Measurements from ENCODE around the gene ORM2. TPM values are rescaled to one million over a fixed set of nuclear protein-coding genes. Genes with fewer than 3 reads are reported as not detected.
"Not testable (repeated sequence)": the region's sequence is repeated elsewhere in the genome, so short reads cannot be mapped to it uniquely, and the experiment has no call there.

Gene ORM2
- total RNA-seq, 2 donors from 2014 or later = 0.59 to 0.80 TPM

DNA sequence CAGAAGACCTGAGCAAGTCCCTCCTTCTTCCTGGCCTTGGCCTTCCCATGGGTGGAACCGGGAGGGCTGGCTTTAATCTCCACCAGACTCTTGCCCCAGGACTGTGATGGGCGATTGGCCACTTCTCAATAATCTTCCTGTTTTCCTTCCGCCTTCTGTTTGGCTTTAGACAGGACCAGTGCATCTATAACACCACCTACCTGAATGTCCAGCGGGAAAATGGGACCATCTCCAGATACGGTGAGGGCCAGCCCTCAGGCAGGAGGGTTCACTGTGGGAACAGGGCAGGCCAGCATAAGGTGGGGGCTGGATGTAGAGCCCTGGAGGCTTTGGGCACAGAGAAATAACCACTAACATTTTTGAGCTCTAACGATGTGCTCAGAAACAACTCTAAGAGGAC, 5.8 kb upstream of the ORM2 start:
- not testable (repeated sequence) for H3K27ac Mint-ChIP-seq; H3K36me3 ChIP-seq (ENCODE audit: control insufficient read depth, insufficient read depth, low read length); H3K9me3 ChIP-seq (ENCODE audit: control insufficient read depth, low read length); H3K4me3 ChIP-seq (ENCODE audit: low read length); H3K27ac ChIP-seq (ENCODE audit: low read depth, low read length); H3K27me3 Mint-ChIP-seq (ENCODE audit: insufficient read depth); DNase-seq; H3K4me1 Mint-ChIP-seq; H3K36me3 Mint-ChIP-seq (ENCODE audit: low read depth); H3K27me3 ChIP-seq (ENCODE audit: control insufficient read depth, insufficient read depth, low read length, poor library complexity, severe bottlenecking); H3K9me3 Mint-ChIP-seq; H3K9ac ChIP-seq (ENCODE audit: extremely low read depth, low read length, poor library complexity, severe bottlenecking); H3K4me1 ChIP-seq (ENCODE audit: control insufficient read depth, insufficient read depth, low read length); H3K4me3 Mint-ChIP-seq
- 94 to 100% methylated on average over 5 to 6 of the region's 6 CpGs for WGBS, 2 experiments (ENCODE audit: insufficient coverage in 1 of 2, insufficient read length in 1 of 2)

DNA sequence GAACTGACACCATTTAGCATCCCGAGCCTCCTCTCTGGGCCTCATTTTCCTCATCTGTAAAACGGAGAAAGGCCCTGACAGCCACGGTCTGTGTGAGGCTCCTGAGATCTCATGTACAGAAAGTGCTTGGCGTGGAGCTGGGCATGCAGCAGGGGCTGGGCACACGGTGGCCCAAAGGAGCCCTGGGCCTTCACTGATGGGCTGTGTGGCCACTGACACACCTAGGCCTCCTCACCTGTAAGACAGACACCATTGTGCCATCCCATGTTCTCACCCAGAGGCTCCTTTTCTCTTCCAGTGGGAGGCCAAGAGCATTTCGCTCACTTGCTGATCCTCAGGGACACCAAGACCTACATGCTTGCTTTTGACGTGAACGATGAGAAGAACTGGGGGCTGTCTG, 5.2 kb upstream of the ORM2 start:
- Histone ChIP-seq H3K36me3 (ENCODE audit: control insufficient read depth, insufficient read depth, low read length) (no peaks in the 10 kb centered on the region), H3K27me3 (ENCODE audit: control insufficient read depth, insufficient read depth, low read length, poor library complexity, severe bottlenecking) (no peaks in the 10 kb centered on the region), H3K4me3 (ENCODE audit: low read length) (no peak overlapping the region), H3K9me3 (ENCODE audit: control insufficient read depth, low read length) (no peaks in the 10 kb centered on the region), H3K9ac (ENCODE audit: extremely low read depth, low read length, poor library complexity, severe bottlenecking) (no peak overlapping the region), H3K27ac (ENCODE audit: low read depth, low read length) (no peak overlapping the region), H3K4me1 (ENCODE audit: control insufficient read depth, insufficient read depth, low read length) (no peaks in the 10 kb centered on the region)
- DNase-seq = peak; percentile 66
- H3K4me3 Mint-ChIP-seq = no peak overlapping the region
- H3K27ac Mint-ChIP-seq = no peak overlapping the region
- TF ChIP-seq, protein P1, sequence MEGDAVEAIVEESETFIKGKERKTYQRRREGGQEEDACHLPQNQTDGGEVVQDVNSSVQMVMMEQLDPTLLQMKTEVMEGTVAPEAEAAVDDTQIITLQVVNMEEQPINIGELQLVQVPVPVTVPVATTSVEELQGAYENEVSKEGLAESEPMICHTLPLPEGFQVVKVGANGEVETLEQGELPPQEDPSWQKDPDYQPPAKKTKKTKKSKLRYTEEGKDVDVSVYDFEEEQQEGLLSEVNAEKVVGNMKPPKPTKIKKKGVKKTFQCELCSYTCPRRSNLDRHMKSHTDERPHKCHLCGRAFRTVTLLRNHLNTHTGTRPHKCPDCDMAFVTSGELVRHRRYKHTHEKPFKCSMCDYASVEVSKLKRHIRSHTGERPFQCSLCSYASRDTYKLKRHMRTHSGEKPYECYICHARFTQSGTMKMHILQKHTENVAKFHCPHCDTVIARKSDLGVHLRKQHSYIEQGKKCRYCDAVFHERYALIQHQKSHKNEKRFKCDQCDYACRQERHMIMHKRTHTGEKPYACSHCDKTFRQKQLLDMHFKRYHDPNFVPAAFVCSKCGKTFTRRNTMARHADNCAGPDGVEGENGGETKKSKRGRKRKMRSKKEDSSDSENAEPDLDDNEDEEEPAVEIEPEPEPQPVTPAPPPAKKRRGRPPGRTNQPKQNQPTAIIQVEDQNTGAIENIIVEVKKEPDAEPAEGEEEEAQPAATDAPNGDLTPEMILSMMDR (conservative IDR thresholded peaks at IDR 0.05) = no peak
- 89 to 94% methylated on average over 4 to 8 of the region's 8 CpGs for WGBS, 2 experiments (ENCODE audit: insufficient coverage in 1 of 2, insufficient read length in 1 of 2)
- no peaks in the 10 kb centered on the region for H3K4me1 Mint-ChIP-seq
- no peaks in the 10 kb centered on the region for H3K27me3 Mint-ChIP-seq (ENCODE audit: insufficient read depth)
- H3K36me3 Mint-ChIP-seq (ENCODE audit: low read depth) = no peaks in the 10 kb centered on the region
- H3K9me3 Mint-ChIP-seq = no peaks in the 10 kb centered on the region

DNA sequence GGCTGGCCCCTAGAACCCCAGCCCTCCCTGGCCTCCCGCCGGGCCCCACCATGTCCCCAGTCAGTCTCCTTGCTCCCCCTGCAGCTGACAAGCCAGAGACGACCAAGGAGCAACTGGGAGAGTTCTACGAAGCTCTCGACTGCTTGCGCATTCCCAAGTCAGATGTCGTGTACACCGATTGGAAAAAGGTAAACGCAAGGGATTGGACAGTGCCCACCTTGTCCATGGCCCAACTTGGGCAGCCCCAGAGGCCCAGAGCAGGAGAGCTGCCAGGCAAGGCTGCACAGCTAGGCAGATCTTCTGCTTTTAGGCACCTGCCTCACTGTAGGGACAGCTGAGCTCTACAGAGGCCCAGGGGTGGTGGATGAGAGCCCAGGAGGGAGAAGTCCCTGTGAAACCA, 4.7 kb upstream of the ORM2 start:
- H3K9ac ChIP-seq (ENCODE audit: extremely low read depth, low read length, poor library complexity, severe bottlenecking); H3K9me3 ChIP-seq (ENCODE audit: control insufficient read depth, low read length); H3K4me3 ChIP-seq (ENCODE audit: low read length); H3K36me3 ChIP-seq (ENCODE audit: control insufficient read depth, insufficient read depth, low read length); H3K4me1 ChIP-seq (ENCODE audit: control insufficient read depth, insufficient read depth, low read length); H3K36me3 Mint-ChIP-seq (ENCODE audit: low read depth); H3K4me1 Mint-ChIP-seq; H3K27me3 ChIP-seq (ENCODE audit: control insufficient read depth, insufficient read depth, low read length, poor library complexity, severe bottlenecking); H3K27ac ChIP-seq (ENCODE audit: low read depth, low read length); H3K27ac Mint-ChIP-seq; H3K9me3 Mint-ChIP-seq; H3K27me3 Mint-ChIP-seq (ENCODE audit: insufficient read depth); H3K4me3 Mint-ChIP-seq; DNase-seq: not testable (repeated sequence)
- 85 to 88% methylated on average over 6 to 7 of the region's 9 CpGs for WGBS, 2 experiments (ENCODE audit: insufficient coverage in 1 of 2, insufficient read length in 1 of 2)

DNA sequence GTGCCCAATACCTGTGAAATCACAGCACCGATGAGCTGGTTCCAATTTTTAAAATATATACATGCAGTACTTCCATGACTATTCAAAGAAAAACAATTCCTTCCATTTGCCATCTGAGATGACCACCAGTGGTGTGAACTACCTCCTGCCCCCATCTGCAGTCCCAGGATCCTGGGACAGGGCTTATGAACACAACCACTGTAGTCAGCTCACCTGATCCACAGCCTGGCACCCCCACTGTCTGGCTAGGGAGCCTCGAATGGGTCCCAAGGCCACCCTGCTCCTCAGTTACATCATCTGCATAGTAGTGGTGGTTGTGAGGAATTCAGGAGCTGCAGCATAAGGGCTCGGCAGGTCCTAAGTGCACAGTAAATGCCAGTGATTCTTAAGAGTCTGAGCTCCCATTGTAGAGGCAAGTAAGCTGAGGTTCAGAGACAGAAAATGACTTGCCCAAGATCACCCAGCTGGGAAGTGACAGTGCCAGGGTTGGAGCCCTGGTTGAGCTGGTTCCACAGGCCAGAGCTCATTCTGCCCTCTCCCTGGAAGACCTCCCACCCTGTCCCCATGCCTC, 3.9 kb upstream of the ORM2 start:
- H3K36me3 Mint-ChIP-seq (ENCODE audit: low read depth); H3K4me1 Mint-ChIP-seq; H3K9me3 Mint-ChIP-seq; H3K27ac Mint-ChIP-seq; H3K9ac ChIP-seq (ENCODE audit: extremely low read depth, low read length, poor library complexity, severe bottlenecking); H3K27me3 Mint-ChIP-seq (ENCODE audit: insufficient read depth); H3K27ac ChIP-seq (ENCODE audit: low read depth, low read length); H3K27me3 ChIP-seq (ENCODE audit: control insufficient read depth, insufficient read depth, low read length, poor library complexity, severe bottlenecking); H3K4me3 Mint-ChIP-seq; H3K36me3 ChIP-seq (ENCODE audit: control insufficient read depth, insufficient read depth, low read length); H3K4me3 ChIP-seq (ENCODE audit: low read length); H3K9me3 ChIP-seq (ENCODE audit: control insufficient read depth, low read length); H3K4me1 ChIP-seq (ENCODE audit: control insufficient read depth, insufficient read depth, low read length): not testable (repeated sequence)
- 91 to 100% methylated on average over 1 to 3 of the region's 3 CpGs for WGBS, 2 experiments (ENCODE audit: insufficient coverage in 1 of 2, insufficient read length in 1 of 2)
- peak; percentile 68 for DNase-seq

Data from endodermal cell (in vitro differentiated cells).